Esophagus squamous epithelium (tissue), 5 donors: Measurements from ENCODE around the gene SRSF3. TPM values are rescaled to one million over a fixed set of nuclear protein-coding genes. Genes with fewer than 3 reads are reported as not detected.

Experiments used
- DNase-seq: peaks from one replicate; lab custom pipeline; 2025; lab: John Stamatoyannopoulos, UW
- H3K27ac ChIP-seq, 4 donors: fragments of 200-600 bp; sonication (generic); one replicate each; pipeline ENCODE4 v1.5.1; 2016 to 2019; ENCODE audit warnings: mild to moderate bottlenecking in 1 of 4
- H3K27me3 ChIP-seq, 4 donors: fragments of 200-600 bp; sonication (generic); 1 replicate in 3 of 4; 2 replicates in 1 of 4; pipeline versions ENCODE4 v1.5.1 to v1.6.0; 2017 to 2021; ENCODE audit warnings: antibody characterized with exemption in 1 of 4
- H3K36me3 ChIP-seq, 3 donors: fragments of 200-600 bp; sonication (generic); one replicate each; pipeline ENCODE4 v1.5.1; 2016 to 2019
- H3K4me1 ChIP-seq, 3 donors: fragments of 200-600 bp; sonication (generic); one replicate each; pipeline ENCODE4 v1.5.1; 2017 to 2019
- H3K4me3 ChIP-seq, 4 donors: fragments of 200-600 bp; sonication (generic); 1 replicate in 3 of 4; 2 replicates in 1 of 4; pipeline ENCODE4 v1.5.1; 2016 to 2019; ENCODE audit warnings: mild to moderate bottlenecking in 2 of 4, moderate library complexity in 1 of 4
- H3K9me3 ChIP-seq, 3 donors: fragments of 200-600 bp; sonication (generic); one replicate each; pipeline ENCODE4 v1.5.1; 2016 to 2019
- CTCF ChIP-seq, 6 experiments: fragments of 450-650 bp in 4 of 6; fragments of 200-600 bp in 2 of 6; sonication (generic) in 2 of 6; IDR thresholded peaks; one replicate each; pipeline ENCODE4 v1.5.1; 2016 to 2019; ENCODE audit warnings: antibody characterized with exemption in 6 of 6, mild to moderate bottlenecking in 4 of 6, moderate library complexity in 4 of 6
- POLR2A ChIP-seq, 4 donors: fragments of 450-650 bp; IDR thresholded peaks; one replicate each; pipeline ENCODE4 v1.6.1; 2017; ENCODE audit warnings: antibody characterized with exemption in 4 of 4, mild to moderate bottlenecking in 4 of 4, moderate library complexity in 3 of 4
- WGBS, 2 donors: methylation state at CpG; one replicate each; pipeline ENCODE4 v1.1.5; 2018; 5-methylcytosine and 5-hydroxymethylcytosine counted together
- intact Hi-C: fragments of 100-400 bp; cut with DNase I; formaldehyde crosslinking; loops from one replicate; pipeline ENCODE4 v1.15.0; 2022
- total RNA-seq, 4 donors: library from RNA; depleted of rRNA; stranded (reverse); fragments of >200 nt; gene quantifications; one replicate each; pipeline ENCODE4 v1.1.0, GENCODE V29; 2016
- donor health status: DM: yes; HTN: yes; CAD: no.

SRSF3 gene
- total RNA-seq, 4 donors from 2014 or later = 111 to 213 (median 185) TPM

DNA sequence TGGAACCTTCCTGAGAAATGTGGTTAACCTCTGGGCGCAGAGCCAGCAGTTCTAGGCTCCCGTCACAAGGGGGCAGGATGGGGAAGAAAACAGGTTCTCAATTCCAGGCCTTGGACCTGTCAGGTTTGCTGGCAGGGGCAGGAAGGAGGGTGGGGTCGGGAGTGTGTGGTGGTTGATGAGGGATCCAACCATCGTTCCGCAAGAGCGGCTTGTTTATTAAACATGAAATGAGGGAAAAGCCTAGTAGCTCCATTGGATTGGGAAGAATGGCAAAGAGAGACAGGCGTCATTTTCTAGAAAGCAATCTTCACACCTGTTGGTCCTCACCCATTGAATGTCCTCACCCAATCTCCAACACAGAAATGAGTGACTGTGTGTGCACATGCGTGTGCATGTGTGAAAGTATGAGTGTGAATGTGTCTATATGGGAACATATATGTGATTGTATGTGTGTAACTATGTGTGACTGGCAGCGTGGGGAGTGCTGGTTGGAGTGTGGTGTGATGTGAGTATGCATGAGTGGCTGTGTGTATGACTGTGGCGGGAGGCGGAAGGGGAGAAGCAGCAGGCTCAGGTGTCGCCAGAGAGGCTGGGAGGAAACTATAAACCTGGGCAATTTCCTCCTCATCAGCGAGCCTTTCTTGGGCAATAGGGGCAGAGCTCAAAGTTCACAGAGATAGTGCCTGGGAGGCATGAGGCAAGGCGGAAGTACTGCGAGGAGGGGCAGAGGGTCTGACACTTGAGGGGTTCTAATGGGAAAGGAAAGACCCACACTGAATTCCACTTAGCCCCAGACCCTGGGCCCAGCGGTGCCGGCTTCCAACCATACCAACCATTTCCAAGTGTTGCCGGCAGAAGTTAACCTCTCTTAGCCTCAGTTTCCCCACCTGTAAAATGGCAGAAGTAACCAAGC is 29.6 kb downstream of the SRSF3 start:
- intact Hi-C loops = loop anchor here (5.0 kb wide), 1 partner anchor 58 kb away; no protein-coding TSS in a partner anchor
- WGBS, 2 donors = 51 to 69% methylated on average over 13 to 16 of the region's 18 CpGs
- H3K9me3 ChIP-seq = no peaks in the 10 kb centered on the region

DNA sequence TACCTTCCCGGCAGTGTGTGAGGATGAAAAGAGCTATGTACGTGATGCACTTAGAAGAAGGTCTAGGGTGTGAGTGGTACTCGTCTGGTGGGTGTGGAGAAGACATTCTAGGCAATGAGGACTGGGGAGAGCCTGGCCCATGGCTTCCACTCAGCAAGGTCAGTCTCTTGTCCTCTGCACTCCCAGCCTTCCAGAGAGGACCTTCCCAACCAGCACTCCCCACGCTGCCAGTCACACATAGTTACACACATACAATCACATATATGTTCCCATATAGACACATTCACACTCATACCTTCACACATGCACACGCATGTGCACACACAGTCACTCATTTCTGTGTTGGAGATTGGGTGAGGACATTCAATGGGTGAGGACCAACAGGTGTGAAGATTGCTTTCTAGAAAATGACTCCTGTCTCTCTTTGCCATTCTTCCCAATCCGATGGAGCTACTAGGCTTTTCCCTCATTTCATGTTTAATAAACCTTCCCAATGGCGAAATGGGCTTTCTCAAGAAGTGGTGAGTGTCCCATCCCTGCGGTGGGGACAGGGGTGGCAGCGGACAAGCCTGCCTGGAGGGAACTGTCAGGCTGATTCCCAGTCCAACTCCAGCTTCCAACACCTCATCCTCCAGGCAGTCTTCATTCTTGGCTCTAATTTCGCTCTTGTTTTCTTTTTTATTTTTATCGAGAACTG is 30.4 kb downstream of the SRSF3 start:
- H3K27ac ChIP-seq = peak overlapping the region in 3 of 4 donors; percentile 32 to 52 (median 37)
- TF ChIP-seq CTCF (IDR thresholded peaks at IDR 0.05) (no peak), POLR2A (IDR thresholded peaks at IDR 0.05) (no peak)
- no peaks in the 10 kb centered on the region for H3K9me3 ChIP-seq
- no peak for DNase-seq
- no peaks in the 10 kb centered on the region for H3K27me3 ChIP-seq
- H3K36me3 ChIP-seq = no peaks in the 10 kb centered on the region
- 63 to 74% methylated on average over 10 to 11 of the region's 11 CpGs for WGBS, 2 donors
- peaks cover 10 to 48% (median 44%) of the 10 kb centered on the region in 3 donors for H3K4me1 ChIP-seq
- H3K4me3 ChIP-seq = no peak overlapping the region
- intact Hi-C loops = loop anchor here (5.0 kb wide), 1 partner anchor 58 kb away; no protein-coding TSS in a partner anchor

More for the DNA sequence above, 29.6 kb downstream of the SRSF3 start:
- peaks cover 10 to 52% (median 38%) of the 10 kb centered on the region in 3 donors for H3K4me1 ChIP-seq
- H3K27me3 ChIP-seq = no peaks in the 10 kb centered on the region
- H3K36me3 ChIP-seq = no peaks in the 10 kb centered on the region
- no peak overlapping the region for H3K4me3 ChIP-seq
- TF ChIP-seq CTCF (IDR thresholded peaks at IDR 0.05) = peak; percentile 62 to 95 (median 90)
- TF ChIP-seq POLR2A (IDR thresholded peaks at IDR 0.05) = no peak
- H3K27ac ChIP-seq = peak overlapping the region in 1 of 4 donors; percentile 34
- peak; percentile 45 for DNase-seq

DNA sequence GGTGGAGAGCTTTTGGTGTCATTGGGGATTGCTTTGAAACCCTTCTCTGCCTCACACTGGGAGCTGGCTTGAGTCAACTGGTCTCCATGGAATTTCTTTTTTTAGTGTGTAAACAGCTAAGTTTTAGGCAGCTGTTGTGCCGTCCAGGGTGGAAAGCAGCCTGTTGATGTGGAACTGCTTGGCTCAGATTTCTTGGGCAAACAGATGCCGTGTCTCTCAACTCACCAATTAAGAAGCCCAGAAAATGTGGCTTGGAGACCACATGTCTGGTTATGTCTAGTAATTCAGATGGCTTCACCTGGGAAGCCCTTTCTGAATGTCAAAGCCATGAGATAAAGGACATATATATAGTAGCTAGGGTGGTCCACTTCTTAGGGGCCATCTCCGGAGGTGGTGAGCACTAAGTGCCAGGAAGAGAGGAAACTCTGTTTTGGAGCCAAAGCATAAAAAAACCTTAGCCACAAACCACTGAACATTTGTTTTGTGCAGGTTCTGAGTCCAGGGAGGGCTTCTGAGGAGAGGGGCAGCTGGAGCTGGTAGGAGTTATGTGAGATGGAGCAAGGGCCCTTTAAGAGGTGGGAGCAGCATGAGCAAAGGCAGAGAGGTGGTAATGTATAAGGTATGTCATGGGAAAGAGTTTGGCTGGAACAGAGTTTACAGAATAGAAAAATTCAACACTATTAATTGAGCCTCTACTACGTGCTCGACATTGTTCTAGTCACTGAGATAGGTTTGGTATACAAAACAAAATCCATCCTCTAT is 31.2 kb downstream of the SRSF3 start:
- Histone ChIP-seq H3K9me3 (no peaks in the 10 kb centered on the region), H3K27ac (peak overlapping the region in 2 of 4 donors; percentile 32 to 37), H3K4me3 (no peak overlapping the region), H3K4me1 (peaks cover 10 to 48% (median 45%) of the 10 kb centered on the region in 3 donors), H3K27me3 (no peaks in the 10 kb centered on the region), H3K36me3 (no peaks in the 10 kb centered on the region)
- WGBS, 2 donors = 43 to 61% methylated on average over 5 of the region's 5 CpGs
- intact Hi-C loops = no loop called here
- TF ChIP-seq POLR2A (IDR thresholded peaks at IDR 0.05) (no peak), CTCF (IDR thresholded peaks at IDR 0.05) (no peak)
- no peak for DNase-seq

GRCh38 chr6:36626636-36627035 is 32.5 kb downstream of the SRSF3 start:
- TF ChIP-seq CTCF (IDR thresholded peaks at IDR 0.05) (no peak), POLR2A (IDR thresholded peaks at IDR 0.05) (no peak)
- 86 to 87% methylated on average over 3 of the region's 3 CpGs for WGBS, 2 donors
- intact Hi-C loops = no loop called here
- Histone ChIP-seq H3K9me3 (no peaks in the 10 kb centered on the region), H3K36me3 (no peaks in the 10 kb centered on the region), H3K27ac (no peak overlapping the region), H3K27me3 (no peaks in the 10 kb centered on the region), H3K4me1 (peaks cover 10 to 48% (median 45%) of the 10 kb centered on the region in 3 donors), H3K4me3 (no peak overlapping the region)
- no peak for DNase-seq
